GM23338 (cell line): ENCODE data around the gene LYRM9.

ENCODE experiments used
- CREB1 ChIP-seq: fragments of 250-450 bp; sonication (Bioruptor Pico); IDR thresholded peaks from 2 replicates; pipeline ENCODE4 v1.5.0; 2020; ENCODE audit warnings: low read depth, mild to moderate bottlenecking, moderate library complexity
- EZH2 ChIP-seq: fragments of 200-600 bp; sonication (generic); IDR thresholded peaks from one replicate; pipeline ENCODE4 v1.8.0; 2017; ENCODE audit warnings: antibody characterized with exemption, mild to moderate bottlenecking, low read depth; ENCODE audit not compliant: unreplicated experiment
- EZH2phosphoT487 ChIP-seq: fragments of 200-600 bp; sonication (generic); IDR thresholded peaks from one replicate; pipeline ENCODE4 v1.8.1; 2018; ENCODE audit warnings: antibody characterized with exemption; ENCODE audit not compliant: unreplicated experiment
- JUNB ChIP-seq: IDR thresholded peaks from one replicate; pipeline ENCODE4 v1.6.1; 2016; ENCODE audit warnings: antibody characterized with exemption; ENCODE audit not compliant: unreplicated experiment
- NANOG ChIP-seq: IDR thresholded peaks from 2 replicates; pipeline ENCODE4 v1.6.1; 2016; ENCODE audit warnings: antibody characterized with exemption, borderline replicate concordance
- POLR2AphosphoS5 ChIP-seq: IDR thresholded peaks from 2 replicates; pipeline ENCODE4 v1.6.1; 2016; ENCODE audit warnings: antibody characterized with exemption, low read depth
- STAT1 ChIP-seq: IDR thresholded peaks from one replicate; pipeline ENCODE4 v1.6.1; 2016; ENCODE audit warnings: antibody characterized with exemption; ENCODE audit not compliant: unreplicated experiment
- ZNF114 ChIP-seq: fragments of 250-450 bp; sonication (Bioruptor Pico); IDR thresholded peaks from 2 replicates; pipeline ENCODE4 v1.5.0; 2020; ENCODE audit warnings: mild to moderate bottlenecking, moderate library complexity
- TF ChIP-seq, protein P1 (sequence below), 2 experiments: fragments of 200-600 bp in 1 of 2; sonication (generic) in 1 of 2; conservative IDR thresholded peaks; 2 replicates each; pipeline versions ENCODE4 v1.5.1 to v1.6.1; 2016 to 2017; ENCODE audit warnings: antibody characterized with exemption in 2 of 2, low read depth in 2 of 2, mild to moderate bottlenecking in 2 of 2, moderate library complexity in 1 of 2
- TF ChIP-seq, protein P2 (sequence below): IDR thresholded peaks from one replicate; pipeline ENCODE4 v1.6.1; 2018; ENCODE audit warnings: antibody characterized with exemption; ENCODE audit not compliant: unreplicated experiment
- TF ChIP-seq, protein P3 (sequence below): fragments of 250-450 bp; sonication (Bioruptor Pico); IDR thresholded peaks from 2 replicates; pipeline ENCODE4 v1.5.0; 2020; ENCODE audit warnings: mild to moderate bottlenecking, moderate library complexity
- TF ChIP-seq, protein P4 (sequence below): IDR thresholded peaks from 2 replicates; pipeline ENCODE4 v1.6.1; 2016; ENCODE audit warnings: antibody characterized with exemption

DNA sequence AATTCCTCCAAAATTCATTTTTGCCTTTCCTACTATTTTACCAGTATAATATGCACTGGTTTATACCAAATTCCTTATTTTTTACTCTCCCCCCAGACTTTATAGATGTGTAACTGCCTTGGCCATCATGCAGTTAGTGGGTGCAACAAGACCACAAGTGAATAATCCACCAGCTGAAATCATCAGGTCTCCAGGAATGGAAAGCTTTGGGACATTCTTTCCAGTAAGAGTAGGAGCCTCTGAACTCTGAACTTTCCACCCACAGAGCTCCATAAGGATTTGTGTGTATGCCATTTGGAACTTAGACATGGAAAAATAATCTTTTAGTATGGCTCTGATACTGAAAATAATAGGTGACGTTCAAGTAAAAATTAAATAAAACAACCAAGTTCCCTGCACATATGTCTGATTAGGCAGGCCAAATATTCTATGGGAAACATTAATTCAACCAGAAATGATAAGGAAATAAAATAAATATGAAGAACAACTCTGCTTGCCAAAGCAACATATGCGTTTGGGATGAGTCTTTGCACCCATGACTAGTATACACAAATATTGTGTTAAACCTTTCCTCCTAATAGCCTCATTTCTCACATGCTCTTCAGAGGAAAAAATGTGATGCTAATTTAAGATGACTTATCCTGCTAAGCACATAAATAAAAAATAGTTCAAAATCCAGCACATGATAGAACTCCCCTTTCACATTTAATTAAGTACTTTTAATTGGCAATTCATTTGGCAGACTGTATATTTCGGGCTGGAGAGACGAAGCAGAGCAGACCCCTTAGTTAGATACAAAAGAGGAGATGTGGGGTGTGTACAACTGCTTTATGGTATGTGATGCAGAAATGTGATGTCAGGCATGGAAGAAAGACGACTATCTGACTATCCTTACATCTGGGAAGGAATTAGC, 11.6 kb upstream of the LYRM9 start:
- TF ChIP-seq, protein P1, sequence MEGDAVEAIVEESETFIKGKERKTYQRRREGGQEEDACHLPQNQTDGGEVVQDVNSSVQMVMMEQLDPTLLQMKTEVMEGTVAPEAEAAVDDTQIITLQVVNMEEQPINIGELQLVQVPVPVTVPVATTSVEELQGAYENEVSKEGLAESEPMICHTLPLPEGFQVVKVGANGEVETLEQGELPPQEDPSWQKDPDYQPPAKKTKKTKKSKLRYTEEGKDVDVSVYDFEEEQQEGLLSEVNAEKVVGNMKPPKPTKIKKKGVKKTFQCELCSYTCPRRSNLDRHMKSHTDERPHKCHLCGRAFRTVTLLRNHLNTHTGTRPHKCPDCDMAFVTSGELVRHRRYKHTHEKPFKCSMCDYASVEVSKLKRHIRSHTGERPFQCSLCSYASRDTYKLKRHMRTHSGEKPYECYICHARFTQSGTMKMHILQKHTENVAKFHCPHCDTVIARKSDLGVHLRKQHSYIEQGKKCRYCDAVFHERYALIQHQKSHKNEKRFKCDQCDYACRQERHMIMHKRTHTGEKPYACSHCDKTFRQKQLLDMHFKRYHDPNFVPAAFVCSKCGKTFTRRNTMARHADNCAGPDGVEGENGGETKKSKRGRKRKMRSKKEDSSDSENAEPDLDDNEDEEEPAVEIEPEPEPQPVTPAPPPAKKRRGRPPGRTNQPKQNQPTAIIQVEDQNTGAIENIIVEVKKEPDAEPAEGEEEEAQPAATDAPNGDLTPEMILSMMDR (conservative IDR thresholded peaks at IDR 0.05; ENCODE audit: low read depth in 2 of 2) = no peak
- TF ChIP-seq EZH2phosphoT487 (no peak), POLR2AphosphoS5 (no peak), EZH2 (no peak), STAT1 (no peak), CREB1 (CRISPR knock-in tag) (no peak), JUNB (no peak), ZNF114 (CRISPR knock-in tag) (no peak), NANOG (no peak)
- TF ChIP-seq, protein P2, sequence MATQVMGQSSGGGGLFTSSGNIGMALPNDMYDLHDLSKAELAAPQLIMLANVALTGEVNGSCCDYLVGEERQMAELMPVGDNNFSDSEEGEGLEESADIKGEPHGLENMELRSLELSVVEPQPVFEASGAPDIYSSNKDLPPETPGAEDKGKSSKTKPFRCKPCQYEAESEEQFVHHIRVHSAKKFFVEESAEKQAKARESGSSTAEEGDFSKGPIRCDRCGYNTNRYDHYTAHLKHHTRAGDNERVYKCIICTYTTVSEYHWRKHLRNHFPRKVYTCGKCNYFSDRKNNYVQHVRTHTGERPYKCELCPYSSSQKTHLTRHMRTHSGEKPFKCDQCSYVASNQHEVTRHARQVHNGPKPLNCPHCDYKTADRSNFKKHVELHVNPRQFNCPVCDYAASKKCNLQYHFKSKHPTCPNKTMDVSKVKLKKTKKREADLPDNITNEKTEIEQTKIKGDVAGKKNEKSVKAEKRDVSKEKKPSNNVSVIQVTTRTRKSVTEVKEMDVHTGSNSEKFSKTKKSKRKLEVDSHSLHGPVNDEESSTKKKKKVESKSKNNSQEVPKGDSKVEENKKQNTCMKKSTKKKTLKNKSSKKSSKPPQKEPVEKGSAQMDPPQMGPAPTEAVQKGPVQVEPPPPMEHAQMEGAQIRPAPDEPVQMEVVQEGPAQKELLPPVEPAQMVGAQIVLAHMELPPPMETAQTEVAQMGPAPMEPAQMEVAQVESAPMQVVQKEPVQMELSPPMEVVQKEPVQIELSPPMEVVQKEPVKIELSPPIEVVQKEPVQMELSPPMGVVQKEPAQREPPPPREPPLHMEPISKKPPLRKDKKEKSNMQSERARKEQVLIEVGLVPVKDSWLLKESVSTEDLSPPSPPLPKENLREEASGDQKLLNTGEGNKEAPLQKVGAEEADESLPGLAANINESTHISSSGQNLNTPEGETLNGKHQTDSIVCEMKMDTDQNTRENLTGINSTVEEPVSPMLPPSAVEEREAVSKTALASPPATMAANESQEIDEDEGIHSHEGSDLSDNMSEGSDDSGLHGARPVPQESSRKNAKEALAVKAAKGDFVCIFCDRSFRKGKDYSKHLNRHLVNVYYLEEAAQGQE = no peak
- TF ChIP-seq, protein P3, sequence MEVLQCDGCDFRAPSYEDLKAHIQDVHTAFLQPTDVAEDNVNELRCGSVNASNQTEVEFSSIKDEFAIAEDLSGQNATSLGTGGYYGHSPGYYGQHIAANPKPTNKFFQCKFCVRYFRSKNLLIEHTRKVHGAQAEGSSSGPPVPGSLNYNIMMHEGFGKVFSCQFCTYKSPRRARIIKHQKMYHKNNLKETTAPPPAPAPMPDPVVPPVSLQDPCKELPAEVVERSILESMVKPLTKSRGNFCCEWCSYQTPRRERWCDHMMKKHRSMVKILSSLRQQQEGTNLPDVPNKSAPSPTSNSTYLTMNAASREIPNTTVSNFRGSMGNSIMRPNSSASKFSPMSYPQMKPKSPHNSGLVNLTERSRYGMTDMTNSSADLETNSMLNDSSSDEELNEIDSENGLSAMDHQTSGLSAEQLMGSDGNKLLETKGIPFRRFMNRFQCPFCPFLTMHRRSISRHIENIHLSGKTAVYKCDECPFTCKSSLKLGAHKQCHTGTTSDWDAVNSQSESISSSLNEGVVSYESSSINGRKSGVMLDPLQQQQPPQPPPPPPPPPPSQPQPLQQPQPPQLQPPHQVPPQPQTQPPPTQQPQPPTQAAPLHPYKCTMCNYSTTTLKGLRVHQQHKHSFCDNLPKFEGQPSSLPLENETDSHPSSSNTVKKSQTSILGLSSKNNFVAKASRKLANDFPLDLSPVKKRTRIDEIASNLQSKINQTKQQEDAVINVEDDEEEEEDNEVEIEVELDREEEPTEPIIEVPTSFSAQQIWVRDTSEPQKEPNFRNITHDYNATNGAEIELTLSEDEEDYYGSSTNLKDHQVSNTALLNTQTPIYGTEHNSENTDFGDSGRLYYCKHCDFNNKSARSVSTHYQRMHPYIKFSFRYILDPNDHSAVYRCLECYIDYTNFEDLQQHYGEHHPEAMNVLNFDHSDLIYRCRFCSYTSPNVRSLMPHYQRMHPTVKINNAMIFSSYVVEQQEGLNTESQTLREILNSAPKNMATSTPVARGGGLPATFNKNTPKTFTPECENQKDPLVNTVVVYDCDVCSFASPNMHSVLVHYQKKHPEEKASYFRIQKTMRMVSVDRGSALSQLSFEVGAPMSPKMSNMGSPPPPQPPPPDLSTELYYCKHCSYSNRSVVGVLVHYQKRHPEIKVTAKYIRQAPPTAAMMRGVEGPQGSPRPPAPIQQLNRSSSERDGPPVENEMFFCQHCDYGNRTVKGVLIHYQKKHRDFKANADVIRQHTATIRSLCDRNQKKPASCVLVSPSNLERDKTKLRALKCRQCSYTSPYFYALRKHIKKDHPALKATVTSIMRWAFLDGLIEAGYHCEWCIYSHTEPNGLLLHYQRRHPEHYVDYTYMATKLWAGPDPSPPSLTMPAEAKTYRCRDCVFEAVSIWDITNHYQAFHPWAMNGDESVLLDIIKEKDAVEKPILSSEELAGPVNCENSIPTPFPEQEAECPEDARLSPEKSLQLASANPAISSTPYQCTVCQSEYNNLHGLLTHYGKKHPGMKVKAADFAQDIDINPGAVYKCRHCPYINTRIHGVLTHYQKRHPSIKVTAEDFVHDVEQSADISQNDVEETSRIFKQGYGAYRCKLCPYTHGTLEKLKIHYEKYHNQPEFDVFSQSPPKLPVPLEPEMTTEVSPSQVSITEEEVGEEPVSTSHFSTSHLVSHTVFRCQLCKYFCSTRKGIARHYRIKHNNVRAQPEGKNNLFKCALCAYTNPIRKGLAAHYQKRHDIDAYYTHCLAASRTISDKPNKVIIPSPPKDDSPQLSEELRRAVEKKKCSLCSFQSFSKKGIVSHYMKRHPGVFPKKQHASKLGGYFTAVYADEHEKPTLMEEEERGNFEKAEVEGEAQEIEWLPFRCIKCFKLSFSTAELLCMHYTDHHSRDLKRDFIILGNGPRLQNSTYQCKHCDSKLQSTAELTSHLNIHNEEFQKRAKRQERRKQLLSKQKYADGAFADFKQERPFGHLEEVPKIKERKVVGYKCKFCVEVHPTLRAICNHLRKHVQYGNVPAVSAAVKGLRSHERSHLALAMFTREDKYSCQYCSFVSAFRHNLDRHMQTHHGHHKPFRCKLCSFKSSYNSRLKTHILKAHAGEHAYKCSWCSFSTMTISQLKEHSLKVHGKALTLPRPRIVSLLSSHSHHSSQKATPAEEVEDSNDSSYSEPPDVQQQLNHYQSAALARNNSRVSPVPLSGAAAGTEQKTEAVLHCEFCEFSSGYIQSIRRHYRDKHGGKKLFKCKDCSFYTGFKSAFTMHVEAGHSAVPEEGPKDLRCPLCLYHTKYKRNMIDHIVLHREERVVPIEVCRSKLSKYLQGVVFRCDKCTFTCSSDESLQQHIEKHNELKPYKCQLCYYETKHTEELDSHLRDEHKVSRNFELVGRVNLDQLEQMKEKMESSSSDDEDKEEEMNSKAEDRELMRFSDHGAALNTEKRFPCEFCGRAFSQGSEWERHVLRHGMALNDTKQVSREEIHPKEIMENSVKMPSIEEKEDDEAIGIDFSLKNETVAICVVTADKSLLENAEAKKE (CRISPR knock-in tag) = no peak
- TF ChIP-seq, protein P4, sequence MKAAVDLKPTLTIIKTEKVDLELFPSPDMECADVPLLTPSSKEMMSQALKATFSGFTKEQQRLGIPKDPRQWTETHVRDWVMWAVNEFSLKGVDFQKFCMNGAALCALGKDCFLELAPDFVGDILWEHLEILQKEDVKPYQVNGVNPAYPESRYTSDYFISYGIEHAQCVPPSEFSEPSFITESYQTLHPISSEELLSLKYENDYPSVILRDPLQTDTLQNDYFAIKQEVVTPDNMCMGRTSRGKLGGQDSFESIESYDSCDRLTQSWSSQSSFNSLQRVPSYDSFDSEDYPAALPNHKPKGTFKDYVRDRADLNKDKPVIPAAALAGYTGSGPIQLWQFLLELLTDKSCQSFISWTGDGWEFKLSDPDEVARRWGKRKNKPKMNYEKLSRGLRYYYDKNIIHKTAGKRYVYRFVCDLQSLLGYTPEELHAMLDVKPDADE = no peak
